NCI-H524 treated with DMSO at 0.1 percent for 48 hours (cell line): ENCODE data around the gene TADA2B.
"Not testable (repeated sequence)": the region's sequence is repeated elsewhere in the genome, so short reads cannot be mapped to it uniquely, and the experiment has no call there.

Experiments
- DNase-seq: peaks from one replicate; lab custom pipeline; 2025; lab: John Stamatoyannopoulos, UW

Gene TADA2B

GRCh38 chr4:7060346-7061150, 17.4 kb downstream of the TADA2B start:
- DNase-seq, result no peak

- no peak for DNase-seq
Measured at GRCh38 chr4:7061815-7062214, 18.6 kb downstream of the TADA2B start.

GRCh38 chr4:7062816-7063215, 19.6 kb downstream of the TADA2B start:
- DNase-seq, result no peak

- no peak for DNase-seq
Measured at GRCh38 chr4:7063362-7063761, 20.2 kb downstream of the TADA2B start.

DNA sequence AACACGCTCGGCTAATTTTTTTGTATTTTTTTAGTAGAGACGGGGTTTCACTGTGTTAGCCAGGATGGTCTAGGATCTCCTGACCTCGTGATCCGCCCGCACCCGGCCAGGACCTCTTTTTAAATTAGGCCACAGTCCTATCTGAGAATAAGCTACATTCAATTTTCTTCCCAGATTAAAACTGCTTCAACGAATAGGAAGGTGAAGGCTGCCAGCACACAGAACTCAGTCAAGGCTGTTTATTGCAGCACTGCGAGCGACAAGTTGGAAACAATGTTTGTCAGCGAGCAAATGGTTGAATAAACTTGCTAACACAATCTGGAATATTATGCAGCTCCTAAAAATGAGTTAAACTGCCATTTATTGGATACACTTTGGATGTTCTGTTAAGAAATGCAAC, 22.8 kb downstream of the TADA2B start:
- no peak for DNase-seq

GRCh38 chr4:7066493-7066892, 23.3 kb downstream of the TADA2B start:
- no peak for DNase-seq

DNA sequence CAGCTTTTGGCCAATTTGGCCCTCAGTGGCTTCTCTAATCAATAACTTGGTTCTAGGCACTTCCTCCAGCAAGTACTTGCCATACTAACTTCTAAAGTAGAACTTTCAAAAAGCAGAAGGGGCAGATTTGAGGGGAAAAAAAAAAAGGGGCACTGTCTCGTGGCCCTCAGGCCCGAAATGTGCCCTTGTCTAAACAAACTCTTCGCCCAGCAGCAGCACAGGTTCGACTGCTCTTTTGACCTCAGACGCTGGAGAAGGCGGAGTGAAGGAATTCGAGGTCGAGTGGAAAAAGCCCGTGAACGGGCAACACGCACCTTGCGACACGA, 23.9 kb downstream of the TADA2B start:
- DNase-seq, result no peak

GRCh38 chr4:7067452-7068278, 24.5 kb downstream of the TADA2B start, which contains the start of gene GRPEL1:
GRPEL1 (minus strand) TSS chr4:7068064; CDS start chr4:7068032, 32 bp downstream.
- DNase-seq, result peak; percentile 90

DNA sequence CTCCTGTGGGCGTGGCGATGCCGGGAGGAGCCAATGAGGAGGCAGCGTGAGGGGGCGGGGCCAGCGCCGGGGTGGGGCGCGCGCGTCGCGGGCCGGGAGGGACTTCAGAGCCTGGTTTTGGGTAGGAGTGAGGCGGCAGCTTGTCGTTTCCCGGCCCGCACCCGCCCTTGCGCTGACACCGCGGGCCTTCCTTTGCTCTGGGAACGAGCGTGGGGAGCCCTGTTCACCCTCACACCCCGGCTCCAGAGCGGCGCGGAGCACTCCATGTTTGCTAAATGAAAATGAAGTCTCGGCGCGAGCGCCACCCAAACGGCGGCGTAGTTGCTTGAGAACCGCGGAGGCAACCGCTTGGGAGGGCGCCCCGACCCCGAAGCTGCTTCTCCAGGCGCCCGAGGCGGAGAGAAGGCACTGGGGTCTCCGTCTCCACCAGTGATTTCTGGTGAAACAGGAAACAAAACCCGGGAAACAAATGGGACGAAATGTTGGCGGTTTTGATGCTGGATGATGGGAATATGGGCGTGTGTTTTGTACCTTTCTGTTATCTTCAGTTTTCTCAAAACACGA, 25.2 kb downstream of the TADA2B start:
- DNase-seq, result no peak

GRCh38 chr4:7068883-7069282, 25.7 kb downstream of the TADA2B start:
- no peak for DNase-seq

GRCh38 chr4:7070729-7071511, 27.7 kb downstream of the TADA2B start:
- DNase-seq, result peak; percentile 61

- no peak for DNase-seq
Measured at GRCh38 chr4:7073059-7073458, 29.9 kb downstream of the TADA2B start.

DNA sequence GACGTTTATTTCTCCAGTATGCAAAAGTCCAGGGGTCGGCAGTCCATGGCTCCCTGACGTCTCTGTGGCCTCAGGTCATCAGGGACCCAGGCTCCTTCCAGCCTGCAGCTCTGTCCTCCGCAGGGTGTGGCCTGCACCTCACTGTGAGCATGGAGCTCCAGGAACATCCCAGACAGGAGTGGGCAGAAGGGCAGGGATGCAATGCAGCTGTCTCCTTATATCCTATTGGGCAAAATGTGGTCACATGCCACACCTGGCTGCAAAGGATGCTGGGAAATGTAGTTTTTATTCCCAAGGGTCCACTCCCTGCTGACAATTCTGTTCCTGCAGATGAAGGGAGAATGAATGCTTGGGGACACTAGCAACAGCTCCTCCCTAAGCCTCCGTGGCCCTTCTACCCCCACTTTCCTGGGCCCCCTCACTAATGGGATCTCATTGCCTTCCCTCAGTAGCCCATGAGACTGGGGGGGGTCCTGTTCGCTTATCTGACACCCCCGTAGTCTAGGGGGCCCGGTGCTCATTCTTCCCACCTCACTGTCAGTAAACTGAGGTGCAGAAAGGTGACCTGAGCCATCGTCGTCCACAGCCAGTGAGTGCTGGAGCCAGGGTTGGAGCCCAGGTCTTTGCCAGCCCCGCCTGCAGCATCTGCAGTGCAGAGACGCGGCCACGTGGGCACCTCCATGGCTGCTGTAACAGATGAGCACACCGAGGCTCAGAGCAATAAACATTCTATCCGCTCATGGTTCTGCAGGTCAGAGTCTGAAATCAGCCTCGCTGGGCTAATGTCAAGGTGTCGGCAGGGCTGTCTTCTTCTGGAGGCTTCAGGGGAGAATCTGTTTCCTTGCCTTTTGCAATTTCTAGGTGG, 30.6 kb downstream of the TADA2B start:
- DNase-seq, result peak; percentile 30

DNA sequence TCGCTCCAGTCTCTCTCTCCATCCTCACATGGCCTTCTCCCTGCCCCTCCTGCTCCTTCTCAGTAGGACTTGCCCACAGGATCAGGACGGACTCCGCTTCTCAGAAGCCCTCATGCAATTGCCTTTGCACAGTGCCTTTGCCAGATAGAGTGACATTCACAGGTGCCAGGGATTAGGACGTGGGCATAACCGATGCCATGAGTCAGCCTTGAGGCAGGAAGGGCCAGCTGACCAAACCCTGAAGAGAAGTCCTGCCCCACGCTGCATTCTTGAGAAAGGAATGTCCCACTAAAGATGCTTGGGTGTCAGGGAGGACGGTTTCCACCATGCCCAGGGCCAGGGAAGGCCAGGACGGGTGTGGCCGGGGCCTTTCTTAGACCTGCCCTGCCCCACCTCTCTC, 31.3 kb downstream of the TADA2B start:
- DNase-seq, result no peak

DNA sequence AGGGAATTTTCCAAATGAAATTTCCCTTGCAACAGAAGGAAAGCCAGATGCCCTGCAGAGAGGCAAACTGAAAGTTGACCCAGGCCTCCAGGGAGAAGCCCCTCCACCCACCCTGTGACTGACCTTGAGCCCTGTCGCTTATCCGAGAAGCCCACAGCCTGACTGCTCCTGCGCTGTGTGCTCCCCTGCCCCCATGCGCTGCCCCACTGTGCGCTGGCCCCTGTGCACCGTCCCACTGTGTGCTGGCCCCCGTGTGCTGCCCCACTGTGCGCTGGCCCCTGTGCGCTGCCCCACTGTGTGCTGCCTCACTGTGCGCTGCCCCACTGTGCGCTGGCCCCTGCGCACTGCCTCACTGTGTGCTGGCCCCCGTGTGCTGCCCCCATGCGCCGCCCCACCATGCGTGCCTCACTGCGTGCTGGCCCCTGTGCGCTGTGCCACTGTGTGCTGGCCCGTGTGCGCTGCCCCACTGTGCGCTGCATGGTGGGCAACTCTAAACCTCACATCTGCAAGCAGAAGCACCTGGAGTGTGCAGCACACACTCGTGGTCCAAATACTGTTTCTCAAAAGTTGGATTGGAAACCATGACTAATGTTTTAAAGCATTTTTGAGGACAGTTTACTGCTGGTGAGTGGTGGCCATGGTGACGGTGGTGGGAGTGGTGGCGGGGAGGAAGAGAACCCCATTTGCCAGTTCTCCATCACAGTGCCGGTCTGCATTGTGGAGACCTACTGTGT, 33.0 kb downstream of the TADA2B start:
- no peak for DNase-seq

GRCh38 chr4:7076696-7077082, 33.5 kb downstream of the TADA2B start:
- DNase-seq, result no peak

GRCh38 chr4:7077371-7077770, 34.2 kb downstream of the TADA2B start:
- no peak for DNase-seq

DNA sequence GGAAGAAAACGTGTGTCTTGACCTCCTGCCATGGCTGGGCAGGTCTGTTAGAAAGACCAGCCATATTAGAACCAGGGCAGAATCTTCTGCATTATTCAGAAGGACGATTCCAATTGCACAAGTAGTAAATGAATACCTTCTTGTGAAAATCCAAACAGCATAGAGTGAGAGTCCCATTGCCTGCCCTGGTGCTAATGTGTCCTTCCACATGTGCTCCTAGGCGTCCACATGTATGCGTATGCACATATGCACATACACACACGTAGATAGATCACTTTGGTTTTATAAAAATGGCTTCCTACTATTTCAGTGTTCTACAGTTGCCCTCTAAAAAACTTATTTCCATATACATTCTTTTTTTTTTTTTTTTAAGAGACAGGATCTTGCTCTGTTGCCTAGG, 34.9 kb downstream of the TADA2B start:
- no peak for DNase-seq

- not testable (repeated sequence) for DNase-seq
Measured at GRCh38 chr4:7079483-7079882, 36.3 kb downstream of the TADA2B start.

- not testable (repeated sequence) for DNase-seq
Measured at GRCh38 chr4:7079909-7080308, 36.7 kb downstream of the TADA2B start.
